ENCODE results near the gene PLBD2.

The PLBD2 gene

GRCh38 chr12:113368331-113368730 lies 9.9 kb downstream of the PLBD2 start:
- no peak for DNase-seq (ENCODE audit: low spot score)
- FAIRE-seq: no peak

- no peak for FAIRE-seq
- no peak for DNase-seq (ENCODE audit: low spot score)
Observed at GRCh38 chr12:113369391-113369985, 11.1 kb downstream of the PLBD2 start.

GRCh38 chr12:113370923-113371682 lies 12.7 kb downstream of the PLBD2 start:
- DNase-seq (ENCODE audit: low spot score) (no peak), FAIRE-seq (no peak)

GRCh38 chr12:113371808-113372207 lies 13.4 kb downstream of the PLBD2 start:
- FAIRE-seq (no peak), DNase-seq (ENCODE audit: low spot score) (no peak)

GRCh38 chr12:113372371-113372770 lies 14.0 kb downstream of the PLBD2 start:
- no peak for FAIRE-seq
- no peak for DNase-seq (ENCODE audit: low spot score)

GRCh38 chr12:113373440-113373839 lies 15.1 kb downstream of the PLBD2 start:
- no peak for FAIRE-seq

GRCh38 chr12:113373969-113374368 lies 15.6 kb downstream of the PLBD2 start:
- DNase-seq (ENCODE audit: low spot score): no peak
- FAIRE-seq: no peak

More at GRCh38 chr12:113373440-113373839, 15.1 kb downstream of the PLBD2 start:
- no peak for DNase-seq (ENCODE audit: low spot score)

- DNase-seq (ENCODE audit: low spot score) (no peak), FAIRE-seq (no peak)
Observed at GRCh38 chr12:113374823-113375428, 16.5 kb downstream of the PLBD2 start.

GRCh38 chr12:113378291-113378690 lies 19.9 kb downstream of the PLBD2 start:
- FAIRE-seq: no peak
- DNase-seq (ENCODE audit: low spot score): no peak

- DNase-seq (ENCODE audit: low spot score) (no peak), FAIRE-seq (no peak)
Observed at GRCh38 chr12:113381220-113381619, 22.8 kb downstream of the PLBD2 start.

GRCh38 chr12:113382206-113382605 lies 23.8 kb downstream of the PLBD2 start:
- DNase-seq (ENCODE audit: low spot score) (no peak), FAIRE-seq (no peak)

- no peak for DNase-seq (ENCODE audit: low spot score)
- FAIRE-seq: no peak
Observed at GRCh38 chr12:113384778-113385177, 26.4 kb downstream of the PLBD2 start.

GRCh38 chr12:113385282-113385882 lies 27.0 kb downstream of the PLBD2 start:
- DNase-seq (ENCODE audit: low spot score) (no peak), FAIRE-seq (no peak)

GRCh38 chr12:113386866-113387566 lies 28.6 kb downstream of the PLBD2 start:
- DNase-seq (ENCODE audit: low spot score): no peak
- no peak for FAIRE-seq

GRCh38 chr12:113387631-113388030 lies 29.2 kb downstream of the PLBD2 start:
- no peak for DNase-seq (ENCODE audit: low spot score)
- no peak for FAIRE-seq

- no peak for DNase-seq (ENCODE audit: low spot score)
- FAIRE-seq: no peak
Observed at GRCh38 chr12:113388351-113388750, 30.0 kb downstream of the PLBD2 start.

- DNase-seq (ENCODE audit: low spot score): no peak
- no peak for FAIRE-seq
Observed at GRCh38 chr12:113390064-113391043, 32.0 kb downstream of the PLBD2 start.

GRCh38 chr12:113391145-113391544 lies 32.8 kb downstream of the PLBD2 start:
- DNase-seq (ENCODE audit: low spot score) (no peak), FAIRE-seq (no peak)

GRCh38 chr12:113391650-113392337 lies 33.4 kb downstream of the PLBD2 start:
- no peak for FAIRE-seq

GRCh38 chr12:113392520-113392919 lies 34.1 kb downstream of the PLBD2 start:
- no peak for FAIRE-seq
- DNase-seq (ENCODE audit: low spot score): no peak

More at GRCh38 chr12:113391650-113392337, 33.4 kb downstream of the PLBD2 start:
- DNase-seq (ENCODE audit: low spot score): no peak
